ENCODE results near the gene HNRNPAB. TPM values are rescaled to one million over a fixed set of nuclear protein-coding genes. Genes with fewer than 3 reads are reported as not detected.

The HNRNPAB gene
- total and polyA plus RNA-seq, 2 experiments from 2014 or later: 47.6 to 117 TPM

DNA sequence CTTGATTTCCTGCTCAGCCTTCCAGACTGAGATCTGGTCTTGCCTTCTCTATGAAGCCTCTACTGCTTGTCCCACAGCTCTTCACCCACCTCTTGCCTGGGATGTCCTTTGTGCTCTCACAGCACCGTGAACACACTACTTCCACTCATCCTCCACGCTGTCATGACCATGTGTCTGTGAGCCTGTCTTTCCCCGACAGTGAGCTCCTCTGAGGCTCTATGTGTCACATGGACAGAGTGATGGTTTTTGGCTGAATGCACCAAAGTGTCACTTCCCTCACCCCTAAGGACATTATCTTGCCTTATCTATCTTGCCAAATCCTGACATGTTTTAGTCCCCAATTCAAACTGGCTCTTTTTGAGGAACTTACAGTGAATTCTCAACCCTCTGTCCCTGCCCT is 16.9 kb downstream of the HNRNPAB start:
- Histone ChIP-seq H3K4me3 (no peak overlapping the region), H3K79me2 (ENCODE audit: insufficient read depth) (peaks cover 9% of the 10 kb centered on the region; the same call in 1 of the 2 replicates), H3F3A (ENCODE audit: insufficient read depth) (peaks cover 22% of the 10 kb centered on the region), H3K4me2 (ENCODE audit: unreplicated experiment) (no peak overlapping the region), H3K4me1 (ENCODE audit: insufficient read depth) (no peaks in the 10 kb centered on the region), H3K9ac (no peak overlapping the region), H3K27ac (no peak overlapping the region), H3K9me3 (ENCODE audit: low read depth) (no peaks in the 10 kb centered on the region), H3K27me3 (replicated peaks; ENCODE audit: insufficient read depth) (no peaks in the 10 kb centered on the region), H3K36me3 (ENCODE audit: low read depth) (no peaks in the 10 kb centered on the region), H3K9me2 (ENCODE audit: insufficient read depth) (no peaks in the 10 kb centered on the region), H4K20me1 (ENCODE audit: insufficient read depth) (no peaks in the 10 kb centered on the region), H2AFZ (no peak overlapping the region)
- in situ Hi-C loops (cut with MboI): no loop called here
- 64 to 66% methylated on average over 3 of the region's 3 CpGs for WGBS, 2 experiments (ENCODE audit: low coverage in 1 of 2, low lambda C conversion rate in 2 of 2, missing lambda C conversion rate in 2 of 2)
- DNase-seq: no peak
- TF ChIP-seq EZH2 (IDR thresholded peaks at IDR 0.05; ENCODE audit: insufficient read depth, poor library complexity, severe bottlenecking) (no peak), EZH2phosphoT487 (IDR thresholded peaks at IDR 0.05; ENCODE audit: insufficient read depth, low read depth) (no peak)

DNA sequence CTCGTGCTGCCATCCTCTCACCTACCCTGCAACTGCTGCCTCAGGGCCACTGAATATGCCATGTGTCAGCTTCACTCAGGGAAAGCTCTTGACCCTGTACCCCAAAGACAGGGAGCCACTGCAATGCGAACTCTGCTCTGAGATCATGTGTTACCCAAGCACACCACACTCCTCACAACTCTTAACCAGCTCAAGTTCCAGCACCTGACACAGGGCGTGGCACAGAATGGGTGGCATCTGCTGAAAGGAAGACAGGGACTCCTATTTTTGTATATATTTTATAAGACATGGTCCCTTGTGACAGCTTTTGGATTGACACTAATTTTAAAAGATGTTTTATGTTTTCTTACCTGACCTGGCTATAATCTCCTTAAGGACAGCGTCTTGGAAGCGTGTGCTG is 17.5 kb downstream of the HNRNPAB start:
- in situ Hi-C loops (cut with MboI): no loop called here
- peaks cover 22% of the 10 kb centered on the region for H3F3A ChIP-seq (ENCODE audit: insufficient read depth)
- H3K27me3 ChIP-seq (replicated peaks; ENCODE audit: insufficient read depth): no peaks in the 10 kb centered on the region
- no peaks in the 10 kb centered on the region for H3K4me1 ChIP-seq (ENCODE audit: insufficient read depth)
- 78 to 79% methylated on average over 5 of the region's 5 CpGs for WGBS, 2 experiments (ENCODE audit: low coverage in 1 of 2, low lambda C conversion rate in 2 of 2, missing lambda C conversion rate in 2 of 2)
- no peak overlapping the region for H3K4me3 ChIP-seq
- no peak overlapping the region for H3K4me2 ChIP-seq (ENCODE audit: unreplicated experiment)
- TF ChIP-seq EZH2 (IDR thresholded peaks at IDR 0.05; ENCODE audit: insufficient read depth, poor library complexity, severe bottlenecking): no peak
- no peak for TF ChIP-seq EZH2phosphoT487 (IDR thresholded peaks at IDR 0.05; ENCODE audit: insufficient read depth, low read depth)
- H4K20me1 ChIP-seq (ENCODE audit: insufficient read depth): no peaks in the 10 kb centered on the region
- peaks cover 12% of the 10 kb centered on the region; the same call in 1 of the 2 replicates for H3K79me2 ChIP-seq (ENCODE audit: insufficient read depth)
- no peaks in the 10 kb centered on the region for H3K9me2 ChIP-seq (ENCODE audit: insufficient read depth)
- no peaks in the 10 kb centered on the region for H3K36me3 ChIP-seq (ENCODE audit: low read depth)
- no peaks in the 10 kb centered on the region for H3K9me3 ChIP-seq (ENCODE audit: low read depth)
- DNase-seq: no peak
- H3K9ac ChIP-seq: no peak overlapping the region
- H2AFZ ChIP-seq: no peak overlapping the region
- no peak overlapping the region for H3K27ac ChIP-seq

DNA sequence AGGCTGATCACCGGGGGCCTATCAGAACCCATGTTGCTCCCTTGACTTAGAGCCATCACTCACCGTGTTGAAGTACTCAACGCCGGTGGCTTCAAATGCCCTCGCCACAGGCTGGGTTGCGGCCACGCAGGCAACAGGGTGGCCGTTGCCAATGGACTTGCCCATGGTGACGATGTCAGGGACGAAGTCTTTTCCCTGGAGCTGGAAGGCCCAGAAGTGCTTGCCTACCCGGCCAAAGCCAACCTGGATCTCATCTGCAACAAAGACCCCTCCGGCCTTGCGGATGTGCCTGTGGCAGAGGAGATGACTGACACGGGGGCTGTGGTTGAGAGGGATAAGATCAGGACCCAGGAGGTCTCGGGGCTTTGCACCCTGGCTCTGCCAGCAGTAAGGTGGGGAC is 18.0 kb downstream of the HNRNPAB start:
- in situ Hi-C loops (cut with MboI): no loop called here
- H3K27ac ChIP-seq: no peak overlapping the region
- H2AFZ ChIP-seq: no peak overlapping the region
- H3K36me3 ChIP-seq (ENCODE audit: low read depth): no peaks in the 10 kb centered on the region
- H3K4me3 ChIP-seq: no peak overlapping the region
- H4K20me1 ChIP-seq (ENCODE audit: insufficient read depth): no peaks in the 10 kb centered on the region
- H3K9ac ChIP-seq: no peak overlapping the region
- H3K4me2 ChIP-seq (ENCODE audit: unreplicated experiment): no peak overlapping the region
- 91 to 94% methylated on average over 15 of the region's 15 CpGs for WGBS, 2 experiments (ENCODE audit: low coverage in 1 of 2, low lambda C conversion rate in 2 of 2, missing lambda C conversion rate in 2 of 2)
- DNase-seq: no peak
- H3K9me3 ChIP-seq (ENCODE audit: low read depth): no peaks in the 10 kb centered on the region
- no peaks in the 10 kb centered on the region for H3K4me1 ChIP-seq (ENCODE audit: insufficient read depth)
- no peaks in the 10 kb centered on the region for H3K27me3 ChIP-seq (replicated peaks; ENCODE audit: insufficient read depth)
- TF ChIP-seq EZH2phosphoT487 (IDR thresholded peaks at IDR 0.05; ENCODE audit: insufficient read depth, low read depth) (no peak), EZH2 (IDR thresholded peaks at IDR 0.05; ENCODE audit: insufficient read depth, poor library complexity, severe bottlenecking) (no peak)
- no peaks in the 10 kb centered on the region for H3K9me2 ChIP-seq (ENCODE audit: insufficient read depth)
- peaks cover 22% of the 10 kb centered on the region for H3F3A ChIP-seq (ENCODE audit: insufficient read depth)
- peaks cover 16% of the 10 kb centered on the region; the same call in 1 of the 2 replicates for H3K79me2 ChIP-seq (ENCODE audit: insufficient read depth)

DNA sequence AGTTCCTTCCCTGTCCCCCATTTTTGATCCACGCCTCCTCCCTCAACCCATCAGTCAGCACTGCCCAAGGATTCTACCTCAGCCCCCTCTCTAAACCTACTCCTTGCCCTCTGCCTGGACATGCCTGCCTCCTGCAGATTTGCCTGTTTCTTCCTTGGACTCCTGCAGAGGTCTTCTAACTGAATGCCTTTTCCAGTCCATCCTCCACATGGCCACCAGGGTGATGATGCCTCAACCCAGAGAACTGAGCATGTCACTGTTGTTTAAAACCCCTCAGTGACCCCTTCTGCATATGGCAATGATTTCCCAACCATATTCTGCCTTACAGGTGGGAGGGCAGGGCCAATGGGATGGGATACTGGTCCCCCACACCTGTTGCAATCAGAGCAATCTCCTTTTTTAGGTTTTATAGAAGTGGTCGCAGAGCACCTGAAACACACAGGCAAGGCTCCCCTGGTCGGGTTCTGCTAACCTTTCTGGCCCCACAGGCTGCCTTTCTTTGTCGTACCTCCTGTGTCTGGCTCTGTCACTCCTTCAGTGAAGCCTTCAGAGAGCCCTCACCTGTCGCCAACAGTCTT is 19.0 kb downstream of the HNRNPAB start:
- no peak for DNase-seq
- Histone ChIP-seq H3K27me3 (replicated peaks; ENCODE audit: insufficient read depth) (no peaks in the 10 kb centered on the region), H3F3A (ENCODE audit: insufficient read depth) (peaks cover 21% of the 10 kb centered on the region), H3K4me1 (ENCODE audit: insufficient read depth) (no peaks in the 10 kb centered on the region), H3K36me3 (ENCODE audit: low read depth) (peaks cover 7% of the 10 kb centered on the region; the same call in 1 of the 2 replicates), H3K9me3 (ENCODE audit: low read depth) (no peaks in the 10 kb centered on the region), H3K79me2 (ENCODE audit: insufficient read depth) (peaks cover 17% of the 10 kb centered on the region; the same call in 1 of the 2 replicates), H4K20me1 (ENCODE audit: insufficient read depth) (no peaks in the 10 kb centered on the region), H3K9ac (no peak overlapping the region), H2AFZ (no peak overlapping the region), H3K27ac (no peak overlapping the region), H3K4me2 (ENCODE audit: unreplicated experiment) (no peak overlapping the region), H3K9me2 (ENCODE audit: insufficient read depth) (no peaks in the 10 kb centered on the region), H3K4me3 (no peak overlapping the region)
- 85 to 87% methylated on average over 5 of the region's 5 CpGs for WGBS, 2 experiments (ENCODE audit: low coverage in 1 of 2, low lambda C conversion rate in 2 of 2, missing lambda C conversion rate in 2 of 2)
- in situ Hi-C loops (cut with MboI): no loop called here
- no peak for TF ChIP-seq EZH2phosphoT487 (IDR thresholded peaks at IDR 0.05; ENCODE audit: insufficient read depth, low read depth)
- no peak for TF ChIP-seq EZH2 (IDR thresholded peaks at IDR 0.05; ENCODE audit: insufficient read depth, poor library complexity, severe bottlenecking)
